Neural cell (in vitro differentiated cells): ENCODE results near the gene SLC6A20.

Experiments
- CTCF ChIP-seq: fragments of 450-650 bp; IDR thresholded peaks from 2 replicates; pipeline ENCODE4 v1.5.1; 2014; ENCODE audit warnings: antibody characterized with exemption, mild to moderate bottlenecking, moderate library complexity; ENCODE audit not compliant: poor library complexity, severe bottlenecking
- EP300 ChIP-seq: fragments of 450-650 bp; conservative IDR thresholded peaks from 2 replicates; pipeline ENCODE4 v1.6.1; 2014; ENCODE audit warnings: antibody characterized with exemption, mild to moderate bottlenecking, moderate library complexity; ENCODE audit not compliant: poor library complexity, severe bottlenecking
- EZH2 ChIP-seq: fragments of 200-600, 300-800 bp; shearing (Covaris generic), sonication (generic); IDR thresholded peaks from 2 replicates; pipeline ENCODE4 v1.6.1; 2014; ENCODE audit warnings: antibody characterized with exemption, low read length, borderline replicate concordance, mild to moderate bottlenecking; ENCODE audit not compliant: insufficient read depth, poor library complexity, severe bottlenecking
- POLR2AphosphoS5 ChIP-seq: IDR thresholded peaks from 2 replicates; pipeline ENCODE4 v1.6.1; 2012
- RAD21 ChIP-seq: fragments of 450-650 bp; conservative IDR thresholded peaks from 2 replicates; pipeline ENCODE4 v1.6.1; 2014; ENCODE audit warnings: antibody characterized with exemption, mild to moderate bottlenecking, moderate library complexity
- REST ChIP-seq: IDR thresholded peaks from 2 replicates; pipeline ENCODE4 v1.6.1; 2012; ENCODE audit warnings: borderline replicate concordance
- SMC3 ChIP-seq: fragments of 450-650 bp; conservative IDR thresholded peaks from 2 replicates; pipeline ENCODE4 v1.6.1; 2014; ENCODE audit warnings: antibody characterized with exemption, mild to moderate bottlenecking, moderate library complexity; ENCODE audit not compliant: poor library complexity
- TAF1 ChIP-seq: IDR thresholded peaks from 2 replicates; pipeline ENCODE4 v1.6.1; 2012; ENCODE audit warnings: low read depth

- no peak for TF ChIP-seq REST
- TF ChIP-seq POLR2AphosphoS5, result no peak
- no peak for TF ChIP-seq CTCF
- TF ChIP-seq EP300, result no peak
- no peak for TF ChIP-seq TAF1
- TF ChIP-seq EZH2, result no peak
- no peak for TF ChIP-seq SMC3
- TF ChIP-seq RAD21, result no peak
Observed at GRCh38 chr3:45795882-45796765, at the start of gene SLC6A20.
